GM12874 (cell line): Measurements from ENCODE around the gene UNKL.

ENCODE experiments used
- CTCF ChIP-seq: IDR thresholded peaks from 2 replicates; pipeline ENCODE4 v1.5.1; 2011; ENCODE audit warnings: low read depth, mild to moderate bottlenecking, control low read depth, low read length, moderate library complexity; ENCODE audit not compliant: insufficient read depth

The UNKL gene

GRCh38 chr16:1315081-1316032, 99.1 kb downstream of the UNKL start:
- TF ChIP-seq CTCF = no peak

DNA sequence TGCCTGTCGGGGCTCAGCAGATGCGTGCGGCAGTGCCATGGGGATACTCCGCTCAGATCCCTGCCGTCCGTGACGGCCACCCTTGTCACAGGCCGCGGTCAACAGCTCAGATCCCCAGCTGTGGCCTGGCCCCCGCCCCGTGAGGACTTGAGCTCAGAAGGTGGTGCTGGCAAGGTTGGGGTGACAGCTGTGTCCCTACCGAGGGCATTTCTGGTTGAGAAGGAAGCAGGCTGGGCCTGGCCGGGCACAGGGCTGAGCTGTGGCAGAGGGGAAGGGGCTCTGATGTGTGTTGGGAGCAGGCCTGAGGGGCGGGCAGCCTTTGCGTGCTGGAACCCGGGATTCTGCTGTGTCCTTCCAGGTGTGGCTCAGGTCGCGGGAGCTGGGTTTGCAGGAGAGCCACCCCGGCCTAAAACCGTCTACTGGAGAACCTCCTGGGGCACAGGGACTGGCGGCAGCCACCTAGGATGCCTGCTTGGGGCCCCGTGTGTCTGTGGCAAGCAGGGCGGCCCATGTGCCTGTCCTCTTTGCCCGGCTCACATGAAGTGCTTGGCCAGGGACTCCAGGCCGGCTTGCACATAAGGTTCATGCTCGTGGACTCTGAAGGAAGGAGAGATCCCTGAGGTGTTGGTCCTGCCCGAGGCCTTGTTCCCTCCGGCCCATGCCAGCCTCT, 100.0 kb downstream of the UNKL start:
- no peak for TF ChIP-seq CTCF

GRCh38 chr16:1313721-1314369, 100.7 kb downstream of the UNKL start:
- TF ChIP-seq CTCF = no peak
